GM21737 (cell line): ENCODE data around the gene FCN1.

ENCODE experiments used
- ATAC-seq: cut with Tn5 transposase; IDR thresholded peaks from one replicate; pipeline ENCODE4 v1.9.1; 2021; ENCODE audit warnings: mild to moderate bottlenecking, moderate library complexity; ENCODE audit not compliant: unreplicated experiment

FCN1 gene

GRCh38 chr9:134894136-134894860 lies 23.4 kb downstream of the FCN1 start:
- ATAC-seq = no peak

GRCh38 chr9:134892820-134893420 lies 24.8 kb downstream of the FCN1 start:
- no peak for ATAC-seq

- ATAC-seq = no peak
Measured at GRCh38 chr9:134892221-134892620, 25.5 kb downstream of the FCN1 start.

GRCh38 chr9:134891713-134892112 lies 26.0 kb downstream of the FCN1 start:
- ATAC-seq = no peak

GRCh38 chr9:134891053-134891452 lies 26.7 kb downstream of the FCN1 start:
- no peak for ATAC-seq

- ATAC-seq = no peak
Measured at GRCh38 chr9:134890155-134890495, 27.6 kb downstream of the FCN1 start.

GRCh38 chr9:134889386-134890154 lies 28.1 kb downstream of the FCN1 start:
- no peak for ATAC-seq

- ATAC-seq = no peak
Measured at GRCh38 chr9:134888603-134889190, 29.0 kb downstream of the FCN1 start.

GRCh38 chr9:134887686-134888602 lies 29.8 kb downstream of the FCN1 start:
- no peak for ATAC-seq

GRCh38 chr9:134887219-134887618 lies 30.5 kb downstream of the FCN1 start:
- ATAC-seq = no peak

- ATAC-seq = no peak
Measured at GRCh38 chr9:134886413-134886913, 31.2 kb downstream of the FCN1 start.

GRCh38 chr9:134885679-134886412 lies 31.9 kb downstream of the FCN1 start:
- no peak for ATAC-seq

GRCh38 chr9:134885001-134885678 lies 32.6 kb downstream of the FCN1 start:
- no peak for ATAC-seq

GRCh38 chr9:134884492-134884891 lies 33.2 kb downstream of the FCN1 start:
- ATAC-seq = no peak

GRCh38 chr9:134883040-134883782 lies 34.5 kb downstream of the FCN1 start:
- no peak for ATAC-seq

- ATAC-seq = no peak
Measured at GRCh38 chr9:134882204-134882785, 35.4 kb downstream of the FCN1 start.

- no peak for ATAC-seq
Measured at GRCh38 chr9:134881313-134881670, 36.4 kb downstream of the FCN1 start.
